ENCODE results near the gene NBL1.
A peak's percentile ranks its signal among the peaks of the same experiment; 100 is the strongest.
"Not testable (repeated sequence)": the region's sequence is repeated elsewhere in the genome, so short reads cannot be mapped to it uniquely, and the experiment has no call there.

NBL1 gene

GRCh38 chr1:19622204-19622603 lies 21.9 kb upstream of the NBL1 start:
- DNase-seq (ENCODE audit: low spot score): no peak

- no peak for DNase-seq (ENCODE audit: low spot score)
Measured at GRCh38 chr1:19623523-19623922, 20.6 kb upstream of the NBL1 start.

DNA sequence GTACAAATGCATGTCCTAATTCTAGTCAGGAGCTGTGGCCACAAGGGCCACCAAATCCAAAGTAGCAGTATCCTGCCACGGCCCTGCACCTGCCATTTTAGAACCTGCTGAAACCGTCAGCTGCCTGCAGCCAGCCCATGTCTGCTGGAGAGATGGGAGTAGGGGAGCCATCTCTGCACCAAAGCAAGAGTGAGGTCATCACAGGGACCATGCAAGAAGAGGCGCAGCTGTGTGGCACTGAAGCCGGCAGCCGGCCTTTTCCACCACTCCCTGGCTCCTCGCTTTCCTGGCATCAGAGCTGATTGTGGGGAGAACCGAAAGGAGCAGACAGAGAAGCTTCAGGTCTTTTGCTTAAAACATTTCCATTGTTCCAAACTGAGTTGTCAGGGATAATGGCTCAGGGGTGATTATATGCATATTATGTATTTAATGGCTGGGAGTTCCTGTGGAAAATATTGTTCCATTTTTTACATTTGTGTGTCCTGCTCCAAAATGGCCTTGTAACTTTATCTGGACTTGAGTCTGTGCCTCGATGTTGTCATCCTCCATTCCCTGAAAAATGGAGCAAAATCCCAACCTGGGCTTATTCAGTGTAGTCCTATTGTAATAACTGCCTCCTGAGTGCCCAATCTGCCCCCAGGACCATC lies 18.7 kb upstream of the NBL1 start:
- no peak for DNase-seq (ENCODE audit: low spot score)

GRCh38 chr1:19628879-19629278 lies 15.2 kb upstream of the NBL1 start:
- no peak for DNase-seq (ENCODE audit: low spot score)

DNA sequence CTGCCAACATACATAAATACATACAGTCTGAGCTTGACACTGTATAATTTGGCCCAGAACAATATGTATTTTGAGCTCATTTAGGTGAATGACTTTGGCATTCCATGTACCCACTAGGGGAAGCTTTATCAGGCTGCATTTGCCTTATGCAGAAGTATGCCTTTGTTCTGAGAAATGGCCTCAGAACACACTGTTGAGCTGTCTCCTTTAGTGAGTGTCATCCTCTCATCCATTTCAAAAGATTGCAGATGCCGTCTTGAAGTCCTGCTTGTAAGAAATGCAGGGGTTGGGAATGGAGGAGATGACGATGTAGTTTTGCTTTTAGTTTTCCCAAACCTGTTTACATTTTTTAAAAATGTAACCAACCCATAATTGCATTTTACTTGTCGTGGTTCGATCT lies 14.8 kb upstream of the NBL1 start:
- no peak for DNase-seq (ENCODE audit: low spot score)

DNA sequence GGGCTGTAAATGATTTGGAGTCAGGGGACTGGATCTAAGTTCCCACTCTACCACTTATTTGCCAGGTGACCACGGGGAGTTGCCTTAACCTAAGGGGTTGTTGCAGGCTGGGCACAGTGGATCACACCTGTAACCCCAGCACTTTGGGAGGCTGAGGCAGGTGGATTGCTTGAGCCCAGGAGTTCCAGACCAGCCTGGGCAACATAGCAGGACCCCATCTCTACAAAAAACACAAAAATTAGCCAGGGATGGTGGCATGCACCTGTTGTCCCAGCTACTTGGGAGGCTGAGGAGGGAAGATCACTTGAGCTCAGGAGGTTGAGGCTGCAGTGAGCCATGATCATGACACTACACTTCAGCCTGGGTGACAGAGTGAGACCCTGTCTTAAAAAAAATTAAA lies 13.9 kb upstream of the NBL1 start:
- not testable (repeated sequence) for DNase-seq (ENCODE audit: low spot score)

DNA sequence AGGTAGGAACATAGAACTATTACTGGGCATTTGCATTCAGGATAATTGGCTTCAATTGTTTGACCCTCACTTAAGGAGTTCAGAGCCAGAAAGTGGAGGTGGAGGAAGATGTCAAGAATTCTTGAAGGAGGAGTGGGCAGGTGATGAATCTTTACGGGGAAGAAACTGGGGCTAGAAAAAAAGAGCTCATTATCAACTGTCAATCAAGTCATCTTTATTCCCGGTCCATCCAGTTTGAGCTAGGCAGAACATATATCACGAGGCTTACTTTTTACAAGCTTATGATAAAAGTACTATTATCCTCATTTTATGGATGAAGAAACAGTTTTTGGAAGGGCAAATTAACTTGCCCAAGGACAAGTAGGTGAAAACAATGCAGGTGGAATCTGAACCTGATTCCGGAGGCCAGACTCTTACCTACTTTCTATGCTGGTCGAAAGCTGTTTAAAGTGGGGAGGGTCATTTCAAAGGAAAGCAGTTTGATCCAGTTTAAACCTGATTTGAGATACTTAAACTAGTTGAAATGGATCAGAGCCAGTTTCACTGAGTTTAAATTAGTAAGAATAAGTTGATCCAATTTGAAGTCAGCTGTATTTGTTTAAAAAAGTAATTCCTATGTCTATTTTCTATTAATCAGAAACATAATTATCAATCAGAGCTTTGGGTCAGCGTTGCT lies 13.3 kb upstream of the NBL1 start:
- DNase-seq (ENCODE audit: low spot score): no peak

- DNase-seq (ENCODE audit: low spot score): no peak
Measured at GRCh38 chr1:19632211-19632610, 11.9 kb upstream of the NBL1 start.

- DNase-seq (ENCODE audit: low spot score): no peak
Measured at GRCh38 chr1:19633106-19633505, 11.0 kb upstream of the NBL1 start.

DNA sequence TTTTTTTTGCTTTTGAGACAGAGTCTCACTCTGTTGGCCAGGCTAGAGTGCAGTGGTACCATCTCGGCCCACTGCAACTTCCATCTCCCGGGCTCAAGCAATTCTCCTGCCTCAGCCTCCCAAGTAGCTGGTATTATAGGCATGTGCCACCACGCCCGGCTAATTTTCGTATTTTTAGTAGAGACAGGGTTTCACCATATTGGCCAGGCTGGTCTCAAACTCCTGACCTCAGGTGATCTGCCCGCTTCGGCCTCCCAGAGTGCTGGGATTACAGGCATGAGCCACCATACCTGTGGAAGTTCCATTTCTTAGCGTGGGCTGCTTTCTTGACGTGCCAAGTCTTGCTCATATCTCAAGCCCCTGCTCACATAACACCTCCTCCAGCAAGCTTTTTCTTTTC lies 9.0 kb upstream of the NBL1 start:
- not testable (repeated sequence) for DNase-seq (ENCODE audit: low spot score)

DNA sequence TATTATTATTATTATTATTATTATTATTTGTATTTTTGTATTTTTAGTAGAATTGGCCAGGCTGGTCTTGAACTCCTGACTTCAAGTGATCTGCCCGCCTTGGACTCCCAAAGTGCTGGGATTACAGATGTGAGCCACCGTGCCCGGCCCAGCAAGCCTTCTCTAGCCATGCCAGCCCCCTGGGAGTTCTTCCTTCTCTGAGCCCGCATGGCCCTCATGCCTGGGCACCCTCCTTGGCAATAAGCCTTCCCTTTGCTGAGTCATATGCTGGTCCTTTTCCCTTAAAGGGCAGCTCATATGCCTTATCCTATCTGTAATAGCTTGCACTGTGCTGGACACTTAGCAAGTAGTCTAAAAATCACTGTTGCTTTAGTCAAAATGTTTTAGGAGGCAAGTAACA lies 8.5 kb upstream of the NBL1 start:
- no peak for DNase-seq (ENCODE audit: low spot score)

GRCh38 chr1:19636065-19636464 lies 8.0 kb upstream of the NBL1 start:
- no peak for DNase-seq (ENCODE audit: low spot score)

- DNase-seq (ENCODE audit: low spot score): not testable (repeated sequence)
Measured at GRCh38 chr1:19636749-19637148, 7.4 kb upstream of the NBL1 start.

DNA sequence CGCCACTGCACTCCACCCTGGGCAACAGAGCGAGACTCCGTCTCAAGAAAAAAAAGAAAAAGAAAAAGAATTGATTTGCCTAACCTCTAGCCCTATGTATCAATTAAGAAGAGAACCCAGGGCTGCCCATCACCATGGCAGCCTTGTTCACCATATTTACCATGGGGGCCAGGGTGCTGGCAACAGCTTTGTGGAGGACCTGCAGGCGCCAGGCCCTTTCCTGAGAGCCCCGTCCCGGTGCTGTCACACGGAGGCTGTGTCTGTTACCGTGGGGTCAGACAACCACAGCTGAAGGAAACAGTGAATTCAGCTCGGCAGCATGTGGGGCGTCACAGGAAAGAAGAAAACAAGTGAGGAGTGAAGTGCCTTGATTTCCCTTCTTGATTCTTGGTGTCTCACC lies 6.5 kb upstream of the NBL1 start:
- DNase-seq (ENCODE audit: low spot score): no peak

DNA sequence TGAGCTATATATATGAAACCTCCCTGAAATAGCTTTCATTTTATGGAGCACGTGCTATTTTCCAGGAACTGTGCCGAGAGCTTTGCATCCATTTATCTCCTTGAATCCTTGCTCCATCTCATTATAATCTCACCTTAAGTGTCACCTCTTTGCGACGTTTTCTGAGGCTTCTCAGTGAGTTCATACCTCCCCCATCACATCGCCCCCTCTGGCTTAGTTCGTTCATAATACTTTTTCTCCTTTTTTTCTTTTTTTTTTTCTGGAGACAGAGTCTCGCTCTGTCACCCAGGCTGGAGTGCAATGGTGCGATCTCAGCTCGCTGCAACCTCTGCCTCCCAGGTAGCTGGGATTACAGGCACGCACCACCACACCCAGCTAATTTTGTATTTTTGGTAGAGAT lies 4.9 kb upstream of the NBL1 start:
- not testable (repeated sequence) for DNase-seq (ENCODE audit: low spot score)

GRCh38 chr1:19639999-19640362 lies 4.1 kb upstream of the NBL1 start:
- no peak for DNase-seq (ENCODE audit: low spot score)

GRCh38 chr1:19640363-19641316 lies 3.5 kb upstream of the NBL1 start:
- DNase-seq (ENCODE audit: low spot score): no peak

- DNase-seq (ENCODE audit: low spot score): no peak
Measured at GRCh38 chr1:19643121-19643520, 990 bp upstream of the NBL1 start.

- no peak for DNase-seq (ENCODE audit: low spot score)
Measured at GRCh38 chr1:19644395-19644680, 227 bp downstream of the NBL1 start.

- DNase-seq (ENCODE audit: low spot score): peak; percentile 43
Measured at GRCh38 chr1:19644681-19645410, 735 bp downstream of the NBL1 start.

- no peak for DNase-seq (ENCODE audit: low spot score)
Measured at GRCh38 chr1:19645411-19646251, 1.5 kb downstream of the NBL1 start.
